Measurements from ENCODE around the gene SLC16A13.
"Not testable (repeated sequence)": the region's sequence is repeated elsewhere in the genome, so short reads cannot be mapped to it uniquely, and the experiment has no call there.

SLC16A13 gene

GRCh38 chr17:7068268-7068667 is 32.5 kb downstream of the SLC16A13 start:
- no peak for DNase-seq

GRCh38 chr17:7070712-7071111 is 34.9 kb downstream of the SLC16A13 start:
- DNase-seq = no peak

- DNase-seq = no peak
Observed at GRCh38 chr17:7072406-7072805, 36.6 kb downstream of the SLC16A13 start.

GRCh38 chr17:7074931-7075330 is 39.1 kb downstream of the SLC16A13 start:
- no peak for DNase-seq

GRCh38 chr17:7077911-7078546 is 42.2 kb downstream of the SLC16A13 start:
- DNase-seq = no peak

GRCh38 chr17:7078711-7079110 is 42.9 kb downstream of the SLC16A13 start:
- DNase-seq = no peak

GRCh38 chr17:7079581-7080455 is 44.0 kb downstream of the SLC16A13 start, which contains the start of gene CLEC10A:
TSS of gene CLEC10A (minus strand) at chr17:7080251. CDS start at chr17:7078812, 1,439 bp downstream.
- DNase-seq = peak; percentile 67 to 79

GRCh38 chr17:7080456-7081041 is 44.7 kb downstream of the SLC16A13 start:
- DNase-seq = no peak

- DNase-seq = no peak
Observed at GRCh38 chr17:7081341-7082062, 45.7 kb downstream of the SLC16A13 start.

GRCh38 chr17:7083592-7083991 is 47.8 kb downstream of the SLC16A13 start:
- DNase-seq = no peak

- peak; percentile 44 to 55 for DNase-seq
Observed at GRCh38 chr17:7084088-7084487, 48.3 kb downstream of the SLC16A13 start.

- not testable (repeated sequence) for DNase-seq
Observed at GRCh38 chr17:7088442-7088841, 52.6 kb downstream of the SLC16A13 start.

GRCh38 chr17:7089570-7089969 is 53.8 kb downstream of the SLC16A13 start:
- DNase-seq = not testable (repeated sequence)
